Smooth muscle cell (in vitro differentiated cells): ENCODE results near the gene LHX5. TPM values are rescaled to one million over a fixed set of nuclear protein-coding genes. Genes with fewer than 3 reads are reported as not detected.

Source experiments
- DNase-seq: peaks from one replicate; lab custom pipeline; 2025; ENCODE audit not compliant: unreplicated experiment; lab: John Stamatoyannopoulos, UW
- H2AFZ ChIP-seq: fragments of 200-600 bp; sonication (generic); 2 replicates; pipeline ENCODE4 v1.6.0; 2016; ENCODE audit warnings: antibody characterized with exemption, low read depth, mild to moderate bottlenecking
- H3F3A ChIP-seq: fragments of 200-600 bp; sonication (generic); 2 replicates; pipeline ENCODE4 v1.6.0; 2017; ENCODE audit warnings: antibody characterized with exemption, low read depth
- H3K27ac ChIP-seq: fragments of 200-600 bp; sonication (generic); 2 replicates; pipeline ENCODE4 v1.5.1; 2016; ENCODE audit warnings: low read depth, mild to moderate bottlenecking
- H3K27me3 ChIP-seq: fragments of 200-600 bp; sonication (generic); 2 replicates; pipeline ENCODE4 v1.6.1; 2016; ENCODE audit warnings: low read depth, mild to moderate bottlenecking
- H3K36me3 ChIP-seq: fragments of 200-600 bp; sonication (generic); 2 replicates; pipeline ENCODE4 v1.5.1; 2016; ENCODE audit warnings: low read depth
- H3K4me1 ChIP-seq: fragments of 200-600 bp; sonication (generic); 2 replicates; pipeline ENCODE4 v1.5.1; 2016; ENCODE audit warnings: low read depth
- H3K4me2 ChIP-seq: fragments of 200-600 bp; sonication (generic); 2 replicates; pipeline ENCODE4 v1.6.0; 2016; ENCODE audit warnings: mild to moderate bottlenecking
- H3K4me3 ChIP-seq: fragments of 200-600 bp; sonication (generic); 2 replicates; pipeline ENCODE4 v1.5.1; 2016; ENCODE audit warnings: mild to moderate bottlenecking
- H3K79me2 ChIP-seq: fragments of 200-600 bp; sonication (generic); 2 replicates; pipeline ENCODE4 v1.6.0; 2016; ENCODE audit warnings: low read depth, mild to moderate bottlenecking
- H3K9ac ChIP-seq: fragments of 200-600 bp; sonication (generic); 2 replicates; pipeline ENCODE4 v1.6.0; 2016; ENCODE audit warnings: low read depth
- H3K9me3 ChIP-seq: fragments of 200-600 bp; sonication (generic); replicated peaks from 2 replicates; pipeline ENCODE4 v1.5.1; 2016; ENCODE audit warnings: low read depth
- H4K20me1 ChIP-seq: fragments of 200-600 bp; sonication (generic); 2 replicates; pipeline ENCODE4 v1.6.0; 2016; ENCODE audit warnings: low read depth
- CTCF ChIP-seq: fragments of 200-600 bp; sonication (generic); IDR thresholded peaks from 2 replicates; pipeline ENCODE4 v1.5.1; 2017; ENCODE audit warnings: borderline replicate concordance, mild to moderate bottlenecking, antibody characterized with exemption; ENCODE audit not compliant: insufficient read depth, poor library complexity, severe bottlenecking
- WGBS: methylation state at CpG from one replicate; pipeline ENCODE4 v1.1.7; 2016; ENCODE audit warnings: low lambda C conversion rate; 5-methylcytosine and 5-hydroxymethylcytosine counted together
- polyA plus RNA-seq: library from polyadenylated mRNA; unstranded; fragments of >200 nt; fragmentation: Nextera tagmentation; extraction: Ambion mirVana; gene quantifications from 2 replicates; pipeline ENCODE4 v1.2.1, GENCODE V29; 2016
- total RNA-seq: library from RNA; depleted of rRNA; stranded (reverse); fragments of >200 nt; gene quantifications from 2 replicates; pipeline ENCODE4 v1.2.3, GENCODE V29; 2014

Gene LHX5
- total and polyA plus RNA-seq, 2 experiments from 2014 or later: not detected

GRCh38 chr12:113477171-113477841, 5.6 kb upstream of the LHX5 start:
- no peak overlapping the region for H3K4me3 ChIP-seq
- peaks cover 19% of the 10 kb centered on the region for H3K4me1 ChIP-seq
- H3K9me3 ChIP-seq: no peaks in the 10 kb centered on the region
- H3K36me3 ChIP-seq: no peaks in the 10 kb centered on the region
- no peaks in the 10 kb centered on the region for H3F3A ChIP-seq
- no peak for DNase-seq
- H3K27me3 ChIP-seq: peaks cover 97% of the 10 kb centered on the region
- 4% methylated on average over 4 of the region's 7 CpGs for WGBS
- H4K20me1 ChIP-seq: no peaks in the 10 kb centered on the region
- no peak for TF ChIP-seq CTCF
- no peaks in the 10 kb centered on the region for H3K79me2 ChIP-seq
- no peak overlapping the region for H3K27ac ChIP-seq
- H3K9ac ChIP-seq: no peak overlapping the region
- H2AFZ ChIP-seq: no peak overlapping the region
- no peak overlapping the region for H3K4me2 ChIP-seq

GRCh38 chr12:113476176-113476986, 4.7 kb upstream of the LHX5 start:
- WGBS: 3% methylated on average over 57 of the region's 58 CpGs

GRCh38 chr12:113475451-113476175, 3.9 kb upstream of the LHX5 start:
- H3K36me3 ChIP-seq: no peaks in the 10 kb centered on the region
- H3K79me2 ChIP-seq: no peaks in the 10 kb centered on the region
- H3K9me3 ChIP-seq: no peaks in the 10 kb centered on the region
- 3% methylated on average over 43 of the region's 50 CpGs for WGBS
- peaks cover 17% of the 10 kb centered on the region for H3K4me1 ChIP-seq
- no peak overlapping the region for H2AFZ ChIP-seq
- H3K4me2 ChIP-seq: no peak overlapping the region
- TF ChIP-seq CTCF: no peak
- peaks cover 98% of the 10 kb centered on the region for H3K27me3 ChIP-seq
- H3K9ac ChIP-seq: no peak overlapping the region
- no peak overlapping the region for H3K27ac ChIP-seq
- no peak for DNase-seq
- H4K20me1 ChIP-seq: no peaks in the 10 kb centered on the region
- H3F3A ChIP-seq: no peaks in the 10 kb centered on the region
- no peak overlapping the region for H3K4me3 ChIP-seq

More at GRCh38 chr12:113476176-113476986, 4.7 kb upstream of the LHX5 start:
- Histone ChIP-seq H3F3A (no peaks in the 10 kb centered on the region), H4K20me1 (no peaks in the 10 kb centered on the region), H3K4me2 (no peak overlapping the region), H3K9me3 (no peaks in the 10 kb centered on the region), H3K27me3 (peaks cover 98% of the 10 kb centered on the region), H3K27ac (no peak overlapping the region), H3K9ac (no peak overlapping the region), H2AFZ (no peak overlapping the region), H3K36me3 (no peaks in the 10 kb centered on the region), H3K4me3 (no peak overlapping the region), H3K79me2 (no peaks in the 10 kb centered on the region), H3K4me1 (peaks cover 17% of the 10 kb centered on the region)
- no peak for DNase-seq
- no peak for TF ChIP-seq CTCF
